HUES64 (cell line): ENCODE measurements around the gene FOXA1.

Experiments
- H3K27ac ChIP-seq: 2 replicates; pipeline ENCODE4 v1.7.0; 2013; ENCODE audit warnings: low read depth, low read length, inconsistent platforms
- H3K27me3 ChIP-seq: 2 replicates; pipeline ENCODE4 v1.6.1; 2013; ENCODE audit warnings: mild to moderate bottlenecking, low read length; ENCODE audit not compliant: insufficient read depth
- H3K36me3 ChIP-seq: 2 replicates; pipeline ENCODE4 v1.6.1; 2013; ENCODE audit warnings: mild to moderate bottlenecking, low read length; ENCODE audit not compliant: insufficient read depth
- H3K4me1 ChIP-seq: 2 replicates; pipeline ENCODE4 v1.6.1; 2013; ENCODE audit warnings: mild to moderate bottlenecking, low read length, moderate library complexity; ENCODE audit not compliant: insufficient read depth
- H3K4me3 ChIP-seq: 2 replicates; pipeline ENCODE4 v1.5.1; 2013; ENCODE audit warnings: mild to moderate bottlenecking, low read length, moderate library complexity
- H3K9ac ChIP-seq: 2 replicates; pipeline ENCODE4 v1.6.1; 2013; ENCODE audit warnings: mild to moderate bottlenecking, low read depth, low read length
- H3K9me3 ChIP-seq: 2 replicates; pipeline ENCODE4 v1.6.1; 2013; ENCODE audit warnings: low read depth, low read length; ENCODE audit not compliant: insufficient read depth
- WGBS: fragments of 150-250, 120-280 bp; methylation state at CpG from one replicate; pipeline ENCODE4 v1.1.7; 2013; ENCODE audit warnings: missing lambda C conversion rate; 5-methylcytosine and 5-hydroxymethylcytosine counted together

Gene FOXA1

DNA sequence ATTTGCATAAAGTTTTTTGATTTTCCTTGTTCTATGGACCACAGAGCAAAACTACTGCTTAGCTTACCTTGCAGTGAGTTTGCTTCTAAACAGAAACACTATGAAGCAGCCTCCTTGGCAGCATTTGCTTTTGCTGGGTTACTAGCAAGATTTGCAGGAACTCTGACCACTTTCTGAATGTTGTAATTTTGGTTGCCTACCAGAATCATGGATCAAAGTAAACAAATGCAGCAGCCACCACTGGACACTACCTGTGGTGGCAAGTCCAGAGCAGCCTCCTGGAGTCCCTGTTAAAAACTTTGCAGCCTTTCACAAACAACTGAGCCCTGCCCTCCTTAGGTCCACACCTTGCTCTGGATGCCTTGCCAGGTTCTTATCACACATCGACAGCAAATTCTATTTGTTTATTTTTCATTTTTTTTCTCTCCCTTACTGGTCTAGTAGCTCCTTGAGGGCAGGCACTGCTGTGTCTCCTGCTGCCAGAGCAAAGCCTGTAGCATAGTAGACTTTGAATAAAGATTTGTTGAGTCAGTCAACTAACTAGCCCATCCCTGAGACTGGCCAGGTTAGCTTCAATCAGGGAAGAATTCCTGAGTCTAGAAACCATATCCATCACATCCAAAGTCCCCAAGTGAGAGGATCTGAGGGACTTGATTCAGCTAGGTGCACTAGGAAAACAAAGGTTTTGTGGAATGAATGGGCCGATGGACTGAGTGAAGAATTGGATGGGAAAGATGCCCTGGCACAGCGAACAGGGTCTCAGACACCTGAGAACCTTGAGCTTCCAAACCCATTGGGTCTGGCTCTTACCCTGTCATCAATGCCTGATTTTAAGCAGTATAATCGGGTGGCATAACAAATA is 6.1 kb upstream of the FOXA1 start:
- WGBS = 92% methylated on average over 4 of the region's 4 CpGs
- no peaks in the 10 kb centered on the region for H3K36me3 ChIP-seq
- no peak overlapping the region for H3K4me3 ChIP-seq
- H3K27me3 ChIP-seq = peaks cover 100% of the 10 kb centered on the region
- no peak overlapping the region for H3K9ac ChIP-seq
- H3K27ac ChIP-seq = no peak overlapping the region
- H3K4me1 ChIP-seq = peaks cover 15% of the 10 kb centered on the region; the same call in 1 of the 2 replicates
- no peaks in the 10 kb centered on the region for H3K9me3 ChIP-seq

DNA sequence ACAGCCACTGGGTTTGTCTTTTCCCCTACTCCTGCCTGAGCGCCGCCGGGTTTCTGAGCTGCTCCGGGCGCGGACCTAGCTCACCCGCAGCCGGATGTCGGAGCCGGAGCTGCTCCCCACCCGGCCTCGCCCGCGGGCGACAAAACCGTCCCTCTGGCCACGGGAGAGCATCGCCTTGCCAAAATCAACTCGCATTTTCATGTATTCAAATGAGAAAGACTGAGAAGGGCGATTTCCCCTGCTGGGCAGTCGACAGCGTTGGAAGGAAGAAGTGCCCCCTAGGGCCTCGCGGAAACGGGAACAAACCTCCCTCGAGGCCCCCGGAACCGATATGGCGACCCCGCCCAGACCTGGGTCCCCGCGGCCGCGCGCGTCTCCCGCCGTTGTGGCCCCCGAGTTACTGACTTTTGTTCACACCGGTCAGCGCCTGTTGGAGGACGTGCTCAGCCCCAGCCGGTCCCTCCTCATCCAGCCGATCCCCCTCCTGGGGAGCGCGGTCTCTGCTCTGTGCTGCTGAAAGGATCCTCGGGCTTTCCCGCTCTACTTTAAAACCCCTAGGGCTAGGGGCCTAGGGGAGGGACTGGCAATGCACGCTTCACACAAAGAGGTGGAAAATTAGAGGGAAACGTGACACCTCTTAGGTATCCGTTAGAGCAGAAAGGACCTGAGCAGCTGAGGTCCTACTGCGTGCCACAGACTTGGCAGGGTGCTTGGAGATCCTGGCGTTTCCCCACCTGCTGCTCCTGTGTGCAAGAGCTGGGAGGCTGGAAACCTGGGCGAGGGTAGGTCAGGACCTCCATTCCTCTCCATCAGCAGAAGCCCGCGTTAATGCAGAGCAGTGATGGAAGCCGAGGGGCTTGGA is 4.7 kb upstream of the FOXA1 start:
- Histone ChIP-seq H3K4me1 (peaks cover 15% of the 10 kb centered on the region; the same call in 1 of the 2 replicates), H3K4me3 (peak overlapping the region; percentile 45), H3K9me3 (no peaks in the 10 kb centered on the region), H3K9ac (no peak overlapping the region), H3K27me3 (peaks cover 99% of the 10 kb centered on the region), H3K36me3 (no peaks in the 10 kb centered on the region), H3K27ac (no peak overlapping the region)
- under 1% methylated on average over 57 of the region's 57 CpGs for WGBS

DNA sequence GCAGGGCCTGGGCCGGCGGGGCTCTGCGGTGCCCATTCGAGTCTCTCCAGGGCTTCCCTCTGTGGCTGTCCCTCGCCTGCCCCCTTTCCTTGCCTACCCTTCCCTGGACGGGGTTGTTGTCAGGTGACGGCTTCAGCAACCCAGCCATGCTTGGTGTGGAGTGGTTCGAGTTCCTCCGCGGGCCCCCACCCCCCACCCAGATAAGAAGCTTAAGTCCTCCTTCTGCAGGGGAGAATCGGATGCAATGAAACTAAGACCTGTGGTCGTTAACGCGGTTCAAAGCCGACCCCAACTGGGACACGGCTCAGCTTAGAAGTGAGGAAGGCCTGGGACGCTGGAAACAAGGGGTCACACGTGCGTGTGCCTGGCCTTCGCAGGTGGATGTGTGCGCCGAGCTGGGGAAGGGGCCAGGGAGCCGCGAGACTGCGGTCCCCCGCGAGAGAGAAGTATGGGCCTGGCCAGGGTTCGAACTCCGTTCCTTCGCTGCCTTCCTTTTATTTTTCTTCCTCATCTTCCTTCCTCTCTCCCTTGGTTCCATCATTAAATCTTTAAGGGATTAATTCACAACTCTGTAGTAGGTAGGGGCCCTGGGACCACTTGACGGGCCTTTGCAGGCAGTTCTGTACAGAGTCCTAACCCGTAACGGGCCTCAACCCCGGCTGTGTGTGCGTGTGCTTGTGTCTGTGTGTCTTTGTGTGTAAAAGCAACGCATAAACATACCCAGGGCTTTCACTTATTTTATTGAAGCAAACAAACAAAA is 3.9 kb upstream of the FOXA1 start:
- H3K27ac ChIP-seq = no peak overlapping the region
- peaks cover 17% of the 10 kb centered on the region; the same call in 1 of the 2 replicates for H3K4me1 ChIP-seq
- H3K9ac ChIP-seq = no peak overlapping the region
- peak overlapping the region; percentile 45 for H3K4me3 ChIP-seq
- H3K9me3 ChIP-seq = no peaks in the 10 kb centered on the region
- WGBS = 6% methylated on average over 34 of the region's 36 CpGs
- H3K36me3 ChIP-seq = no peaks in the 10 kb centered on the region
- H3K27me3 ChIP-seq = peaks cover 99% of the 10 kb centered on the region

DNA sequence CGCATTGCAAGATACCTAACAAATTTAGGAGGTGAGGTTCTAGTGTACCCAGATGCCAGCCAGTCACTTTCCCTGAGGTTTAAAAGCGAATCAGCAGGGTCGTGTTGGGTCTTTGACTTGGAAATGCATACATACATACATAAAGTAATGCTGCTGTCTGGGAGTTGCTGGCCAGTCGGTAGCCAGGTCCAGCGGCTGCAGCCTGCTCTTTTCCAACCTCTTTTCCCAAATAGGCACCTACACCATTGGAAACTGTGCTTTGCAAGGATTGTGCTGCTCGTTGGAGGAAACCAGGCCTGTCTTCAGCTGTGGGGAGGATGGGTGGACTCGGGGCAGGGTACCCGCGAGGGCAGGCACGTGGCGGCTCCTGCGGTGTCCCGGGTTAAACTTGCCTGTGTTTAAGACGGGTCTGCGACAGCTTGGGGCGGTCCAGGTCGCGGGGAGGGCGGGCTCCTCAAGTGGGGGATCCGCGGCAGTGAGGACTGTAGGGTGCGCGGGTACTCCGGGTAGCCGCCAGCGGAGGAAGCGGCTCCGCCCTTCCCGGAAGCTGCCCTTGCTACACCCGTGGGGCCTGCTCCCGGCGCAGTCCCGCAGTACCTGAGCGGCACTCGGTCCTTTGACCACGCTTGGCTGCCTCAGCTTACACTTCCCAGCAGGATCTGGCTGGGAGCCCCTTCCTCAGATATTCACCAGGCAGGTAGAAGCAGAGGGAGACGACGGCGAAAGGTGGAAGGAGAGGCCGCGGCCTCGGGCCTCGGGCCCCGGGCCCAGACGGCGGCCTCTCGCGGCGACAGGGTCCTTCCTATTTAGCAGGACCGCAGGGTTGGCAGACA is 3.1 kb upstream of the FOXA1 start:
- Histone ChIP-seq H3K4me1 (peaks cover 18% of the 10 kb centered on the region; the same call in 1 of the 2 replicates), H3K36me3 (no peaks in the 10 kb centered on the region), H3K4me3 (peak overlapping the region; percentile 44), H3K27me3 (peaks cover 99% of the 10 kb centered on the region), H3K9me3 (no peaks in the 10 kb centered on the region), H3K27ac (no peak overlapping the region), H3K9ac (no peak overlapping the region)
- WGBS = 3% methylated on average over 50 of the region's 50 CpGs

DNA sequence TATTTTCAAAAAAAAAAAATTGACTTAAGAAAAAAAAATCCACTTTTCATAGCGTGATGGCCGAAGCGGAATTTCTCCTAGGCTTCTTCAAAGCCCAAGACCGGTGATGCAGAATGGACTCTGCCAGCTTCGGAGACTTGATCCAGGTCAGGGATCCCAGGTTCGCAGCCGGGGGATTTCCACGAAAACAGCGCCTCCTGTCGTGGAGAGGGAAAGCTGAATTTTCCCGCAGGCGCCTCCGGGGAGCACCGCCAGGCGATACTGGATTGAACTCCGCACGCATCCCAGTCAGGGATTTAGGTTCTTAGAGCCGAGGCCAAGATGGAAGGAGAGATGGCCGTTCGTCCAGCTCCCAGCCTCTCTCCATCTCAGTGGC is 2.5 kb upstream of the FOXA1 start:
- Histone ChIP-seq H3K27ac (no peak overlapping the region), H3K4me3 (peak overlapping the region; percentile 44; the same call in 1 of the 2 replicates), H3K4me1 (peaks cover 18% of the 10 kb centered on the region; the same call in 1 of the 2 replicates), H3K36me3 (no peaks in the 10 kb centered on the region), H3K9ac (no peak overlapping the region), H3K9me3 (no peaks in the 10 kb centered on the region), H3K27me3 (peaks cover 99% of the 10 kb centered on the region)
- 2% methylated on average over 20 of the region's 20 CpGs for WGBS

DNA sequence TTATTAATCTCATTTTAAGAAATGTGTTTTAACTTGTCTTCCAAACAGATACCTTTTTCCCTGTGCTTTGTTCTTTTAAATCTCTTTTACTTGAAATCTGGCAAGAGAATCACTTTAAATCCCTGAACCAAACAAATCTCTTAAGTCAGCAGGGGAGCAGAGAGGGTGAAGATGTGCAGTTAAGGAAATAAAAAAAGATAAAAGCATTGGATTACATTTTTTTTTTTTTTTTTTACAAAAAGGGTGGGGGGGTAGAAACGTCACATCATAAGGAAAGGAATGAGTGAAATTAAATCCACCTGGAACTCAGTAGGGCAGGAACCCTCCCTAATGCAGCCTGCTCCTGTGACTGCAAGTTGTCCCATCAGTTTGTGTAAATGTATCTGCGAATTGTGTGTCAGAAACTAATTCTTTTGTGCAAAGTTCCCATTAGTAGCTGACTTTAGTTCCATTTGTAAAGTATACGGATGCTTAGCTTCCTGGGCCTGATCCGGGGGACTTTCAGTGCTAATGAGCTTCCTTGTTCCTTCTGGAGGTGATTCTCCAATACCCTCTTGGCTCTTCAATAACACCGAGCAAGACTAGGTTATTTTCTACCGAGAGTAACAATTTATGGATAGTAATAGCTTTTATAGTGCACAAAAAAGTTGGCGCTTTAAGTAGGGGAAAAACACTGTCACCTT is 1.9 kb upstream of the FOXA1 start:
- Histone ChIP-seq H3K4me1 (peaks cover 18% of the 10 kb centered on the region; the same call in 1 of the 2 replicates), H3K27ac (no peak overlapping the region), H3K27me3 (peaks cover 99% of the 10 kb centered on the region), H3K9ac (no peak overlapping the region), H3K4me3 (no peak overlapping the region; the same call in 1 of the 2 replicates), H3K9me3 (no peaks in the 10 kb centered on the region), H3K36me3 (no peaks in the 10 kb centered on the region)
- 21% methylated on average over 5 of the region's 7 CpGs for WGBS

DNA sequence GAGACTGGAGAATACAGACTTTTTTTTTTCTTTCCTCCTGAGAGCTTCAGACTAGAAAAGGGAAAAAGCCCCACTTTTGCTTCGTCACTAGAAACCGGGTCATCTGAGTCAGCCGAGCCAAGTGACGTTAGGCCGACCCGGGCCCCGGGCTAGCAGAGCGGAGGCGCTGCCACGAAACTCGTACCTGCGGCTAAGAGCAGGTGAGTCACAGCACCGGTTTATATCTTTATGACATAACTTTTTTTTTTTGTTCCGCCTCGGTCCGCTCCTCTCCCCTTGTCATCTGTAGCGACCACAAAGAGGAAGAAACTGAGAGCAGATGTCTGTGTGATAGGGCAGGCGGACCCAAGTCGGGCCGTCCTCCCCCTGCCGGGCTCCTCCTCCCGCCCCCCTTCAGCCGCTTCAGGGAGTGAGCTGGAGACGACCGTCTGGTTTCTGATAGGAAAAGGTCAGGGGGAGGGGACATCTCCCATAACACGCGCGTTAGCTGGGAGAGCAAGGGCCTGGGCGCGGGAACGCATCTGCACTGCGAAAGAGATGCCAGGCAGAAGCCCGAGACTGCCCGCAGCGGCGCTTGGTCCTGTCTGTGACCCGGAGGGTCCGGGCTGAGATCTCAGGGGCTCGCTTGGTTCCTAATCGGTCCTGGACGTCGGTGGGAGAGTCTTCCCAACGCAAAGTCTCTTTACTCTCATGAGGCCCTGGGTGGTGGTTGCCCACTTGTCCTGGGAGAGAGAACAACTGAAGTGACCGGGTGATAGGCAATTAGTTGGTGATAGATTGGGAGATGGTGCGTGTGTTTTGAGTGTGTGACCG is 966 bp upstream of the FOXA1 start:
- 2% methylated on average over 43 of the region's 46 CpGs for WGBS
- H3K36me3 ChIP-seq = no peaks in the 10 kb centered on the region
- H3K4me3 ChIP-seq = peak overlapping the region; percentile 48
- no peak overlapping the region for H3K27ac ChIP-seq
- H3K27me3 ChIP-seq = peaks cover 99% of the 10 kb centered on the region
- H3K4me1 ChIP-seq = peaks cover 18% of the 10 kb centered on the region; the same call in 1 of the 2 replicates
- no peaks in the 10 kb centered on the region for H3K9me3 ChIP-seq
- no peak overlapping the region for H3K9ac ChIP-seq

DNA sequence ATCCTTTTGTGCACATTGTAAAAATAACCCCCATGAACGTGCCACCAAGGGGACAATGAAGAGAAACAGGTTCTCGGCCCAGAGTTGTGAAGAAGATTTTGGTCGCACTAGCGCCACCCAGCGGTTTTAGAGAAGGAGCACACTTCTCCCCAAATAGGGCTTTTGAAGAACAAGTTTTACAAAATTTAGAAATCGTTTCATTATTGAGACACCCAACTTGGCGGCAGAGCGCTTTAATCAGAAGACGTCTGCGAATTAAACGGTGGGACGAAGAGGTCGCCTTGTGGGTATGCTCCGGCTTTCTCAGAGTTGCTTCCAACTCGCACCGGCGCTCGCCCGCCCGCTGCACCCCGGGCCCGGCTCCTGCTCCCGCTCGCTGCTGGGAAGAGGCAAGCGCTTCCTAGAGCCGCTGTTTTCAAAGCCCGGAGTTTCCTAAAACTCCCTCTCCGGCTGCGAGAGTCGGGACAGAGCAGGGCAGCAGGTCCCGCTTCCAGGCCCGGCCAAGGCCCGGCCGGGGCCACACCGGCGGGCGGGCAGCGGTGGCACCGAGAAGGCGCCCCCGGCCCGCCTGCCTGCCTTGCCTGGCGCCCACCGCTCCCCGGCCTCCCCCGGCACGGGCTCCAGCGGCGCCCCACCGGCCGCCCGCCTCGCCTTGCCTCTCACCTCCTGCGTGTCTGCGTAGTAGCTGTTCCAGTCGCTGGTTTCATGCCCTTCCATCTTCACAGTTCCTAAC is 645 bp downstream of the FOXA1 start:
- no peaks in the 10 kb centered on the region for H3K9me3 ChIP-seq
- H3K36me3 ChIP-seq = no peaks in the 10 kb centered on the region
- peaks cover 13% of the 10 kb centered on the region; the same call in 1 of the 2 replicates for H3K4me1 ChIP-seq
- no peak overlapping the region for H3K27ac ChIP-seq
- peak overlapping the region; percentile 38 for H3K4me3 ChIP-seq
- WGBS = under 1% methylated on average over 56 of the region's 56 CpGs
- no peak overlapping the region for H3K9ac ChIP-seq
- H3K27me3 ChIP-seq = peaks cover 99% of the 10 kb centered on the region
